ENCODE measurements around the gene RNASE2.
A peak's percentile ranks its signal among the peaks of the same experiment; 100 is the strongest.
"Not testable (repeated sequence)": the region's sequence is repeated elsewhere in the genome, so short reads cannot be mapped to it uniquely, and the experiment has no call there.

RNASE2 gene

GRCh38 chr14:20954736-20955537, at the start of gene RNASE2:
TSS of gene RNASE2 (plus strand) at chr14:20955487. CDS start at chr14:20955772, 285 bp downstream.
- DNase-seq (ENCODE audit: low read depth), result not testable (repeated sequence)

- no peak for DNase-seq (ENCODE audit: low read depth)
Observed at GRCh38 chr14:20905676-20906075, 49.6 kb upstream of the RNASE2 start.

- DNase-seq (ENCODE audit: low read depth), result no peak
Observed at GRCh38 chr14:20907214-20907613, 48.1 kb upstream of the RNASE2 start.

GRCh38 chr14:20910822-20911221, 44.5 kb upstream of the RNASE2 start:
- not testable (repeated sequence) for DNase-seq (ENCODE audit: low read depth)

GRCh38 chr14:20919038-20919756, 36.1 kb upstream of the RNASE2 start:
- DNase-seq (ENCODE audit: low read depth), result not testable (repeated sequence)

- not testable (repeated sequence) for DNase-seq (ENCODE audit: low read depth)
Observed at GRCh38 chr14:20923766-20924297, 31.5 kb upstream of the RNASE2 start.

- no peak for DNase-seq (ENCODE audit: low read depth)
Observed at GRCh38 chr14:20934148-20934762, 21.0 kb upstream of the RNASE2 start.

GRCh38 chr14:20935303-20935984, 19.8 kb upstream of the RNASE2 start:
- DNase-seq (ENCODE audit: low read depth), result no peak

- not testable (repeated sequence) for DNase-seq (ENCODE audit: low read depth)
Observed at GRCh38 chr14:20945146-20945545, 10.1 kb upstream of the RNASE2 start.

GRCh38 chr14:20946707-20947106, 8.6 kb upstream of the RNASE2 start:
- DNase-seq (ENCODE audit: low read depth), result not testable (repeated sequence)

- DNase-seq (ENCODE audit: low read depth), result not testable (repeated sequence)
Observed at GRCh38 chr14:20955538-20955873, 219 bp downstream of the RNASE2 start.

GRCh38 chr14:20956376-20956976, 1.2 kb downstream of the RNASE2 start:
- DNase-seq (ENCODE audit: low read depth), result no peak

- DNase-seq (ENCODE audit: low read depth), result not testable (repeated sequence)
Observed at GRCh38 chr14:20958946-20959345, 3.7 kb downstream of the RNASE2 start.

GRCh38 chr14:20969336-20969735, 14.0 kb downstream of the RNASE2 start:
- DNase-seq (ENCODE audit: low read depth), result no peak

- DNase-seq (ENCODE audit: low read depth), result no peak
Observed at GRCh38 chr14:20970647-20970982, 15.3 kb downstream of the RNASE2 start.

GRCh38 chr14:20970983-20971704, 15.9 kb downstream of the RNASE2 start:
- DNase-seq (ENCODE audit: low read depth), result peak; percentile 49

- no peak for DNase-seq (ENCODE audit: low read depth)
Observed at GRCh38 chr14:20971705-20972021, 16.4 kb downstream of the RNASE2 start.

GRCh38 chr14:20973501-20973900, 18.2 kb downstream of the RNASE2 start:
- no peak for DNase-seq (ENCODE audit: low read depth)

- DNase-seq (ENCODE audit: low read depth), result no peak
Observed at GRCh38 chr14:20976291-20976690, 21.0 kb downstream of the RNASE2 start.

- no peak for DNase-seq (ENCODE audit: low read depth)
Observed at GRCh38 chr14:20978687-20979086, 23.4 kb downstream of the RNASE2 start.

- DNase-seq (ENCODE audit: low read depth), result no peak
Observed at GRCh38 chr14:20980906-20981305, 25.6 kb downstream of the RNASE2 start.

Measured in stimulated activated CD8-positive, alpha-beta memory T cell treated with anti-CD3 and anti-CD28 coated beads, Interleukin-15, amount 100 ng/mL, for 1 hour (primary cell).